HG03175 (cell line): ENCODE results near the gene PRND.
"Not testable (repeated sequence)": the region's sequence is repeated elsewhere in the genome, so short reads cannot be mapped to it uniquely, and the experiment has no call there.

Experiments used
- ATAC-seq: cut with Tn5 transposase; IDR thresholded peaks from one replicate; pipeline ENCODE4 v1.9.1; 2021; ENCODE audit warnings: mild to moderate bottlenecking, moderate library complexity; ENCODE audit not compliant: unreplicated experiment

The PRND gene

DNA sequence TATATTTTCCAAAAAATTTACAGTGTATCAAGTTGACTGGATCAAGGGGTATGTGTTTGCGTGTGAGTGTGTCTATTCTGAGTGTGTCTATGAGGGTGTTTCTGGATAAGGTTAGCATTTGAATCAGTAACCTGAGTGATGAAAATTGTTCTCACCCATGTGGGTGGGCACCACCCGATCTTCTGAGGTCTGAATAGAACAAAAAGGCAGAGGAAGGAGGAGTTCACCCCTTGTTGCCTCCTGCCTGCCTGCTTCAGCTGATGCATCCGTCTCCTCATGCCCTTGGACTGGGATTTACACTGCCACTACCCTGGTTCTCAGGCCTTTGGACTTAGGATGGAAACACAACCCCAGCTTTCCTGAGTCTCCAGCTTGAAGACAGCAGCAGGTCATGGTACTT is 13.7 kb upstream of the PRND start:
- ATAC-seq, result no peak

DNA sequence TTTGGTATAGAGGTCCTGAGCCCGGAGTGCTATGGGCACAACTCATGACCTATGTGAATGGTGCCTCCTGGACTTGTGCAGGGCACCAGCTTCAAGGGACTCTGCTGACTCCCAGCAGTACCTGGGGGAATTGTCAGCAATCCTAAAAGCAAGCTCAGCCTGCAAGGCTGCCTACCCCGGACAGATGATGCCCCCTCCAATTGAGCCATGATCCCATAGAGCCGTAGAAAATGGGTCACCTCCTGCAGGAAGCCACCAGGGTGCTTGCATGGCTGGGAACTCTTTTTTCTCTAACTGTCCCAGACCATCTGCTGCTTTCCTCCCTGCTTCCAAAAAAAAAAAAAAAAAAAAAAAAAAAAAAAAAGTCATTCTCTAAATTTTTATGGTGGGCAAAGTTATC is 12.9 kb upstream of the PRND start:
- no peak for ATAC-seq

DNA sequence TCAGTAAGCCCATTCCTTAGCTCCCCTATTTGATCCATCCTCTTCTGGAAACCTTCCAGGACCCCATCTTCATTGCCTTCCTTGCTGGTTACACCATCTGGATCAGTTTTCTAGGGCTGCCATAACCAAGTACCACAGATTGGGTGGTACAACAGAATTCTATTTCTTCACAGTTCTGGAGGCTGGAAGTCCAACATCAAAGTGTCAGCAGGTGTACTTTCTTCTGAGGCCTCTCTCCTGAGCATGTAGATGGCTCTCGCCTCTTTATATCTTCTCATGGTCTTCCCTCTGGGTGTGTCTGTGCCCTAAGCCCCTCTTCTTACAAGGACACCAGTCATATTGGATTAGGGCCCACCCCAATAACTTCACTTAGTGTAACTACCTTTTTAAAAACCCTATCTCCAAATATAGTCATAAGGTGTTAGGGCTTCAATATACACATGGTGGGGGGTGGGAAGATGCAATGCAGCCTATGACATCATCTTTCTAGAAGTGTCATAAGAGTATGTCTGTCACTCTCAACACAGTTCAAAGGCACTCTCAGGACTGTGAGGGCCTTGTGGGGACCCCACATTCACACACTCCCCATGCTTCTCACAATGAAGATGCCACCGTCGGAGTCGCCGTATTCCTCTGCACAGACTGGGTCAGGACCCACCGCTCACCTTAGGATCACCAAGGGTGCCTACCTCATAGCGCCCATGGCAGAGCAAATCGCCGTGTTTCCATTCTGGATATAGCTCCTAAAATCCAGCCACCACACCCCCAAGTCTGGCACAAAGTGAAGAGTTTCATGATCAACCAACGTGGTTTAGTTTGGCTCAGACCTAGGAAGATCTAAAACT is 12.2 kb upstream of the PRND start:
- ATAC-seq, result no peak

DNA sequence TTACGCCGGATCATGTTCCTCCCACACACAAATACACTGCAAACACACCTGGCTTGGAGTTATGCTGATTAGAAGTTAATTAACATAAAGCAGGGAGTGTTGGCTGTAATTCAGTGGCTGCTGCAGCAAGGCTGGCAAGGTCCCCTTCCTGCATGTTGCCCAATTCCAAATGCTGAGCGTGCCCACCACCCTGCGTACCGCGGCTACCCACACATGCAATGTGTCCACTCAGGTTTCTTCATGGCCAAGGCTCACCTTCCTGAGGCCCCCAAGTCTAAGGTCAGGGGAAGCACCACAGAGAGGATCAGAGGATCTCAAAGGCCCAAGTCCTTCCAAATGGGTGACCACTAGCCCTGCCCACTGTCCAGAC is 11.6 kb upstream of the PRND start:
- ATAC-seq, result no peak

DNA sequence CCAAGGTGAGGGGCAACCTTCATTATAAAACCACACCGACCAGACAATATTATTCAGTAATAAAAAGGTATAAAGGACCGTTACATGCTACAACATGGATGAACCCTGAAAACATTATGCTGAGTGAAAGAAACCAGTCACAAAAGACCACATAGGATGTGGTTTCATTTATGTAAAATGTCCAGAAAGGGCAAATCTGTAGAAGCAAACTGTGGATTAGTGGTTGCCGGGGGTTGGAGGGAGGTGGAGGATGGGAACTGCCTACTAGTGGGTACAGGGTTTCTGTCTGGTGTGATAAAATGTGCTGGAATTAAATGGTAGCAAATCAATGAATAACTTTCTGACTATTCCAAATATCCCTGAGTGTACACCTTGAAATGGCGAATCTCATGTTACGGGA is 10.2 kb upstream of the PRND start:
- no peak for ATAC-seq

DNA sequence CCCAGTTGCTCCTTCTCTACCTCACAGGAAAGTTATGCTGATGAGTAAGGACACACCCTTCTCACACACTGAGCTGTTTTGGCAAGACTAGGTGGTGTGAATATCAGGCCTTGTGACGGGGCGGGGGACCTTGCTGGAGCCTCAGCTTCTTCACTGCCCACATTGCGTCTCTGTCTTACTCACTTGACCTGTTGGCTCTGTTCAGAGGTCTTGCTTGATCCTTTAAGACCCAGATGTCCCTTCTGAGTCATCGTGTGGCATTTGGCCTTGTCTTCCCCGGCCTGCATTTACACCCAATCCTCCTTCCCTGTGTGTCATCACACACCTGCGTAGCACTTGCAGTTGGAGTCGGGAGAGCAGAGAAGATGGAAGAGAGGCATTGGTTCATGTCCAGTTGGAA is 8.3 kb upstream of the PRND start:
- ATAC-seq, result no peak

DNA sequence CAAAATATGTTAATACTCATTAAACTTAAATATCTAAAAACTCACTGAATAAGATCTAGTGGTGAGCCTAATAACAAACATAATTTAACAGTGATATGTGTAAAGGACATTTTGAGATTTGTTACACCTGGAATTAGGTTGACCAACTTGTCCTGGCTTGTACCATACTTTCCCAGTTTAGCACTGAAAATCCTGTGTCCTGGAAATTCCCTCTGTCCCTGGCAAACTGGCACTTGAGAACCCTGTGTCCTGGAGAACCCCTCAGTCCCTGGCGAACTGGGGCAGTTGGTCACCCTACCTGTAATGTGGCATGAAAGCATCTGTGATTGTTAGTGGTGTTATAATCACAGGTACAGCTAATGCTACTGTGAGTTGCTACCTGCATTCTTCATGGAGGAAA is 6.9 kb upstream of the PRND start:
- ATAC-seq, result no peak

DNA sequence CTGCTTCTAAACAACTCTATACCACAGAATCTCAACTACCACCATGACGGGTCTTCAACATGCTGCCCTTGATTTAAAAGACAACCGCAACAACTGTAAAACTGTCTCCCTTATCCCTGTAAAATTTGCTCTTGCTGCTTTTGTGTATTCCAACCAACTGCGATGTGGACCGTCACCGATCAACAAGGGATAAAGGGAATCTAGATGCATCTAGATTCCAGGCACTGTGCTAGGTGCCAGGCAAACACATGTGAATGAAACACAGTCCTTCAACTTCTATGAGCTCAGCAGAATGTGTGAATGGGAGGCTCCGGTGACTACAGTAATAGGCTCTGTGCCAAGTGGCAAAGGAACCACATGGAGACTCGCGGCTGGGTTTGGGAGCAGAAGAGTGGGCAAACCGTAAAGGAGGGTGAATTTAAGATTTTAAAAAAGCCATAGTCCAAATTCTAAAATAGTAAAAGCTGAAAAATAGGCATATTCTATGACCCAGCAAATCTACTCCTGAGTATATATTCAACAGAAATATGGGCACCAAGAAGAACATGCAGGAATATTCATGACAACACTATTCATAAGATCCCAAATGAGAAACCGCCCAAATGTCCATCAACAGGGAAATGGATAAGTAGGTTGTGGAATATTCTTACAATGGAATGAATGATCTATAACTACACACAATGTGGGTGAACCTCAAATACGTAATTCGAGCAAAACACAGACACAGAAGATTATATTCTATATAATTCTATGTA is 3.7 kb upstream of the PRND start:
- no peak for ATAC-seq

DNA sequence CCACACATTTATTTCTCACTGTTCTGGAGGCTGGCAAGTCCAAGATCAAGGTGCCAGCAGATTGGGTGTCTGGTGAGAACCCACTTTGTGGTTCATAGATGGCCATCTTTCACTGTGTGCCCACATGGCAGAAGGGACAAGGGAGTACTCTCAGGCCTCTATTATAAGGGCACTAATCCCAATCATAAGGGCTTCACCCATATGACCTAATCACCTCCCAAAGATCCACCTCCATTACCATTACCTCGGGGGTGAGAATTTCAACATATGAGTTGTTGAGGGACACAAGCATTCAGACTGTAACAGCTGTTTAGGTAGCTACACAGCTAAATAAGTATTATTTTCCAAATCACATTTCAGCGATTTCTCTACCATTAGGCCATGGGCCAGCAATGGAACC is 2.5 kb upstream of the PRND start:
- no peak for ATAC-seq

DNA sequence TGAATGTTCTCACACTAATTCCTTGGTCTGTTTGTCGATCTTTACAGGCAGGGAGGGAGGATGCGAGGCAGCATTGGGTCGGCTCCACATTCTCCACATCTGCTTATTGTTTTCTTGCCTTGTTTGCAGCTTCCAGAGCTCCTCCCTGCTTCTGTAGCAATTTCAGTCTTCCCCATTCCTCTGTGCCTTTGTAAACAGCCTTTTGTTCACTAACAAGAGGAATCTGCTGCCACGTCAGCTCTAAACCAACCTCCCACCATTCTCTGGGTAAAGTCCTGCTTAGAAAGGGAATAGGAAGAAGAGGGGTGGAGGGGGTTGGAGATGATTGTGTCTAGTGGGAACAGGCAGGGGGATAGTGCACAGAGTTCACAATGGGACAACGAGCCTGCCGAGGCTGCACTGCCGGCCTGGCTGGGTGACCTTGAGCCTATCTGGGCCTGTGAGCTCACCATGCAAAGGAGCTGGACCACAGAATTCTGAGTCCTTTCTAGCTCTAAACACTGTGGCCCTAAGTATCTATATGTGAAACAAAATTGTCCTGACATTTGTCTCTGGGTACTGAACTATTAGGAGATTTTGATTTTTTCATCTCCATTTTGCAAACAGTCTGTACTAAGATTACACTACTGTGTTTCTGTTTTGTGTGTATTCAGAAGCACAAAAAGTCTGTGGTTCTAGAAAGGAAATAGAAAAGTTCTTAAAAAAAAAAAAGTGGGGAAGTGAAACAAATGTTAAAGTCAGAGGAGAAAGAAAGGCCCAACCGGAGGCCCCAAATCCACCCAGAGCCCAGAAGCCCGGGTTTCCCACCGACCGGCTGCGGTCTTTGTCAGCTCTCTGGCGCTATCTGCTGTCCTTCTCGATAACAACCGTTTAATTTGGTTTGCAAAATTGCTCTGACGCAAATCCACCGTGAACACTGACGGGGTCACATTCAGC is 1.4 kb upstream of the PRND start:
- peak; percentile 92 for ATAC-seq

DNA sequence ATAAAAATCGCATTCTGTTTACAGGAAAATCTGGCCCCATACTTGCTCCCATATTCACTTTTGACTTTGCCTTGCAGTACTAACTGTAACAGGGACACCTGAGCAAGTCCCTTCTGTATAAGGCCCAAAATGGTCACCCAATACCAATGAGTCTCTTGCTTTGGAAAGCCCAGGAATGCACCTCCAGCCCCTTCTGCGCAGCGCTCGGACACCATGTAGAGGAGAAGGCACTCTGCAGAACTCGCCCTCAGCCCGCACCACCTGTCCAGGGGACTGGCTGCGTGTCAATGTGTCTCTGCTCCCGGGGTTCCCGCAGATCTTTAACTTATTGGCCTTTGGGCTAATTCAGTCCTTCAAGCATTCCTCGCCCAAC is 746 bp upstream of the PRND start:
- ATAC-seq, result no peak

DNA sequence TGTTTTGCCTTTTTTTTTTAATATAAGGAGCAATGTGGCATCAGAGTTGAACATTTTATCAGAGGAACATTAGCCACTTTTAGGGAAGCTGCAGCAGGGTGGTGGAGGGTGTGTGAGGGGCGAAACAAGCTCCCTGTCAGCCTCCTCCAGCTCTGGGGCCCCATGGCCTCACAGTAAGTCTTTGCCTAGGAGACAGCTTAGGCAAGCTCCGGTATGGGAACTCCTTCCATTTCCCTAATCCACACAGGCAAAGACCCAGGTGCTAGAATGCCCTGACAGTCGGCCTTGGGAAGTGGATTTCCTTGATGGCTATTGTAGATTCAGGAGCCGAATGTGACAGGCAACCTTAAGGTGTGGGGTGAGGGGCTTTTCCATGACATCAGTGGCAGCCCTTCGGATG is 862 bp downstream of the PRND start:
- no peak for ATAC-seq

DNA sequence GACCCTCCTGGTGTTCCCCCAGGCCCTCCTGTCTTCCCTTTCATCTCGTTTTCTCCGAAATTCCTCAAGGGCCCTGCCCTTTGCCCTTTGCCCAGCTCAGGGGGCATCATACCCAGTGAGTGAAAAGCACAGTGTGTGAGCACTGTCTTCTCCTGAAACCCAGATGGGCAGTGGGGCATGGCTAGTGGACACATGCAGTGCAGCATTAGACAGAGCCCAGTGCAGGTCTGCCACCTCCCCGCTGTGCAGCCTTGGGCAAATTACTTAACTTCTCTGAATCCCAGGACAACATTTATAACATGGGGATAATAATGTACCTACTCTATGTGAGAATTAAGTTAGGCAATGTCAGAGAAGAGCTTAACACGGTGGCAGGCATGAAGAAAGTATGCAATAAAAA is 1.3 kb downstream of the PRND start:
- no peak for ATAC-seq

DNA sequence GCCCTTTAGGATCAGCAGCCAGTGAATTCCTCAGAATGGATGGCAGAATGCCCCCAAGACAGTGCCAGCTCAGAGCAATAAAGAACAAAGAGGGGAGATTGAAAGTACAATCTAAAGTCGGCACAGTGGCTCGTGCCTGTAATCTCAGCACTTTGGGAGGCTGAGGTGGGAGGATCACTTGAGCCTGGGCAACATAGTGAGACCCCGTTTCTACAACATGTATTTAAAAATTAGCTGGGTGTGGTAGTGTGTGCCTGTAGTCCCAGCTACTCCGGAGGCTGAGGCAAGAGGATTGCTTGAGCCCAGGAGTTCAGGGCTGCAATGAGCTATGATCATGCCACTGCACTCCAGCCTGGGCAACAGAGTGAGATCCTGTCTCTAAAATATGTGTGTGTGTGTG is 1.8 kb downstream of the PRND start:
- ATAC-seq, result not testable (repeated sequence)

DNA sequence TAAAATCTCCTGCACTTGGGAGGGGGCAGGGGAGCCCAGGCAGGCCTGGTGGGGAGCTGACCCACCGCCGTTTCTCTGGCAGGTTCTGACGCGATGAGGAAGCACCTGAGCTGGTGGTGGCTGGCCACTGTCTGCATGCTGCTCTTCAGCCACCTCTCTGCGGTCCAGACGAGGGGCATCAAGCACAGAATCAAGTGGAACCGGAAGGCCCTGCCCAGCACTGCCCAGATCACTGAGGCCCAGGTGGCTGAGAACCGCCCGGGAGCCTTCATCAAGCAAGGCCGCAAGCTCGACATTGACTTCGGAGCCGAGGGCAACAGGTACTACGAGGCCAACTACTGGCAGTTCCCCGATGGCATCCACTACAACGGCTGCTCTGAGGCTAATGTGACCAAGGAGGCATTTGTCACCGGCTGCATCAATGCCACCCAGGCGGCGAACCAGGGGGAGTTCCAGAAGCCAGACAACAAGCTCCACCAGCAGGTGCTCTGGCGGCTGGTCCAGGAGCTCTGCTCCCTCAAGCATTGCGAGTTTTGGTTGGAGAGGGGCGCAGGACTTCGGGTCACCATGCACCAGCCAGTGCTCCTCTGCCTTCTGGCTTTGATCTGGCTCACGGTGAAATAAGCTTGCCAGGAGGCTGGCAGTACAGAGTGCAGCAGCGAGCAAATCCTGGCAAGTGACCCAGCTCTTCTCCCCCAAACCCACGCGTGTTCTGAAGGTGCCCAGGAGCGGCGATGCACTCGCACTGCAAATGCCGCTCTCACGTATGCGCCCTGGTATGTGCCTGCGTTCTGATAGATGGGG is 3.0 kb downstream of the PRND start:
- ATAC-seq, result no peak

DNA sequence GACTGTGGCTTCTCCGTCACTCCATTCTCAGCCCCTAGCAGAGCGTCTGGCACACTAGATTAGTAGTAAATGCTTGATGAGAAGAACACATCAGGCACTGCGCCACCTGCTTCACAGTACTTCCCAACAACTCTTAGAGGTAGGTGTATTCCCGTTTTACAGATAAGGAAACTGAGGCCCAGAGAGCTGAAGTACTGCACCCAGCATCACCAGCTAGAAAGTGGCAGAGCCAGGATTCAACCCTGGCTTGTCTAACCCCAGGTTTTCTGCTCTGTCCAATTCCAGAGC is 3.5 kb downstream of the PRND start:
- no peak for ATAC-seq

DNA sequence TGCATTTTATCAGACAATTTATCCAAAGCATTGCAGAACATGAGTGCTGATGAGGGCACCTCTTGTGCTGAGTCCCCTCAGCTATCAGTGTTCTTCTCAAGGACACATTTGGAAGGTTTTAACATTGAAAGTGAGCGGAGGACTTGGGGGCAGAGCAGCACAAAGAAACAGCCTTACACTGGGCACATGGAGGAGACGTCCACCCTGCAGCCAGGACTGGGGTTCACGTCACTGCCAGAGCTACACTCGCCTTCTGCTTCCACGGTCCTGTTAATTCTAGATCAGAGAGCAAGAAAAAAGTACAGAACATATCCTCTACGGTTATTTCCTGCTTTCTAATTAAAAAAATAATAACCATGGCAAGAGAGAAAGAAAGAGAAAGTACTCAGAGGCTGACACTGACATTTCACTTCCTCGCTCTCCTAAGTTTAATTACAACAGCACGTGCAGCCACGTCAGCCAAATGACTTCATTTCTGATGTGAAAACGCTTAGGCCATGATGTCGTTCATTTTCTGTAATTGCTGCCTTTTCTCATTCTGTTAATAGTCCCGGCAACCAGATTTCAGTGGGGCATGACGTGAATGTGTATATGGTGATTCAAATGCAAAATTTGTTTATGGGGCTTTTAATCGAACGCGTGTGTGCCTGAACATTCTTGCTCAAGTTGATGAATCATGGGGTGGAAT is 5.1 kb downstream of the PRND start:
- ATAC-seq, result peak; percentile 72

DNA sequence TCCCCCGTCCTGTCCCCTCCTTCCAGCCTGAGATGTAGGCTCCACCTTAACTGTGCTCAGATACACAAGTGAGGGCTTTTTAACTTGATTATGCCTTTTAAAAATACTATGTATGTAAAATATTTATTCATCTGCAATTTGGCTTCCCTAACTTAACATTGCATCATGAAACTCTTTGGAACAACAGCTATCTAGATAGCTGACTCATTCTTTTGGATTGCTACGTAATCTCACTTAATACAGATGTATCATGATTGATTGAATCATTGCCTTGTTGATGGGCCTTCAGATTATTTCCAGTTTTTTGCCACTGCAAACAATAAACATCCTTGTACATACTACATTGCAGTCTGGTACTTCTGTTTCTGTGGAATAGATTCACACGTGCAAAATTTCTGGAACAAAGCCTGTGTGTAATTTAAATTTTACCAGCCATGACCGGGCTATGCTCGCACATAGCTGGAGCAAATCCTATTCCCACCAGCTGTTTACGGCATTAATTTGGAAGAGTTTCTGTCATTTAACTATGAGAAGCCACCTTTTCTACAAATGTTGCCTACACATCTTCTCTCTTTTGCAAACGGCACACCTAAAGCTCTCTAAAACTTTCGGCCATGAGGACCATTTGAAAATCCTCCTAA is 6.5 kb downstream of the PRND start:
- no peak for ATAC-seq

DNA sequence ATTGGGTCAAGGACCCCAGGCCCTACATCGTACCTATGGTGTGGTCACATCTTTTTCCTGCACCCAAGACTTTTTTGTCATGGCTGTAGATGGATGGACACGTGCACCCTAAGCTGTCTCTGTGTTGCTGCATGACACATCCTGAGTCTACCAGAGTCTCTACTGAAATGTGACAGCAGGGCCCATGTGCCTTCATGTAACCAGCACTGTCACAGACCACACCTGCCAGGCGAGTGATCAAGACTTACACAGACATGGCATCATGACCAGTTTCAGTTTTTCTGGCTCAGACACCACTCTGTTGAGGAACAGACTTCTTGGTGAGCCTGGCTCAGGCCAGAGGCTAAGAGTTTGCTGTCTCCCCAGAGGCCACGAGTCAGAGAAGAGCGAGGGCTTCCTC is 7.6 kb downstream of the PRND start:
- ATAC-seq, result no peak

DNA sequence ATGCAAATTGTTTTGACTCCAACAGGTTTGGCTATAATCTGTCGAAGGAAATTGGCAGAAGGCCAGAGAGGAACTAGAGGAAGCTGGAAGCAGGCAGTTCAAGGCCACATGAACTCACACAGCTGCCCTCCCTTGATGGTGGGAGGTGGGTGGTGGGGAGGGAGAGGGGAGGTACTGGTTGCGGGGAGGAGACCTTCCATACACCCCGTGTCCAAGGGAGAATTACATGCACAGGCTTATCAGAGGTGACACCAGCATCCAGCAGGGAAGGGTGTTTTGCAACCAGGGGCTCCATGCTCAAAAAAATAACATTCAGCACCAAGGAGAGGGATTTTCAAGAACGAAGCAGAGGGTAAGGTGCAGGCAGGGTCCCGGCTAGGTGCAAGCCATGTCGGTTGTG is 9.1 kb downstream of the PRND start:
- ATAC-seq, result no peak
